Activated T-helper 2 cell treated with anti-CD3 and anti-CD28 coated beads, Interferon-gamma antibody, Interleukin-2, Interleukin-4, amounts not matched to agents 10 μg/mL and 5 μg/mL and 100 μg/mL, durations not matched to agents 14 hours and 24 hours and 36 hours (primary cell): ENCODE results near the gene PRR23E. TPM values are rescaled to one million over a fixed set of nuclear protein-coding genes. Genes with fewer than 3 reads are reported as not detected.

ENCODE experiments used
- DNase-seq: peaks from one replicate; pipeline ENCODE4 v3.0.0; 2021; ENCODE audit warnings: low spot score
- H3K27ac Mint-ChIP-seq: one replicate; pipeline ENCODE4 v1.8.0; 2021; ENCODE audit warnings: mixed read lengths
- H3K27me3 Mint-ChIP-seq: one replicate; pipeline ENCODE4 v1.8.0; 2021; ENCODE audit warnings: low read depth, mixed read lengths
- H3K36me3 Mint-ChIP-seq: one replicate; pipeline ENCODE4 v1.8.0; 2021; ENCODE audit warnings: low read depth, mixed read lengths
- H3K4me1 Mint-ChIP-seq: one replicate; pipeline ENCODE4 v1.8.0; 2021; ENCODE audit warnings: low read depth, mixed read lengths
- H3K4me3 Mint-ChIP-seq: one replicate; pipeline ENCODE4 v1.8.0; 2021; ENCODE audit warnings: low read depth, mild to moderate bottlenecking, moderate library complexity, mixed read lengths
- H3K9me3 Mint-ChIP-seq: one replicate; pipeline ENCODE4 v1.8.0; 2021; ENCODE audit warnings: mixed read lengths
- intact Hi-C: fragments of 100-400 bp; cut with micrococcal nuclease; formaldehyde crosslinking; loops from one replicate; pipeline ENCODE4 v1.15.1; 2023
- total RNA-seq: library from RNA; stranded (reverse); gene quantifications from 2 replicates; pipeline ENCODE4 v1.2.3, GENCODE V29; 2022

The PRR23E gene
- total RNA-seq, 1 donor from 2014 or later: not detected

GRCh38 chr3:127238602-127239001 lies 45.7 kb downstream of the PRR23E start:
- H3K4me1 Mint-ChIP-seq: no peaks in the 10 kb centered on the region
- no peaks in the 10 kb centered on the region for H3K36me3 Mint-ChIP-seq
- no peak for DNase-seq
- intact Hi-C loops: no loop called here
- H3K27ac Mint-ChIP-seq: no peak overlapping the region
- H3K27me3 Mint-ChIP-seq: no peaks in the 10 kb centered on the region
- peaks cover 17% of the 10 kb centered on the region for H3K9me3 Mint-ChIP-seq
- no peak overlapping the region for H3K4me3 Mint-ChIP-seq

- Mint-ChIP-seq H3K27ac (no peak overlapping the region), H3K27me3 (no peaks in the 10 kb centered on the region), H3K4me3 (no peak overlapping the region), H3K9me3 (peaks cover 68% of the 10 kb centered on the region), H3K36me3 (no peaks in the 10 kb centered on the region), H3K4me1 (no peaks in the 10 kb centered on the region)
- DNase-seq: no peak
- intact Hi-C loops: no loop called here
Observed at GRCh38 chr3:127247292-127247691, 54.4 kb downstream of the PRR23E start.

Other genes with a start within 250 kb of the PRR23E start
- 17.2 and 18.9 TPM in 2 replicates for gene PLXNA1, start 210.0 kb upstream of the PRR23E start, total RNA-seq
- gene PRR20G, start 94.9 kb downstream of the PRR23E start, total RNA-seq: not detected in 2 replicates